Mesendoderm (in vitro differentiated cells): ENCODE data around the gene CDC5L.

Source experiments
- DNase-seq: peaks from one replicate; pipeline ENCODE4 v3.0.0; 2013
- H2AK5ac ChIP-seq: 2 replicates; pipeline ENCODE4 v1.6.1; 2013; ENCODE audit warnings: low read length, inconsistent platforms
- H2BK120ac ChIP-seq: 2 replicates; pipeline ENCODE4 v1.6.1; 2013; ENCODE audit warnings: low read depth, mild to moderate bottlenecking, low read length, moderate library complexity, mixed read lengths
- H2BK15ac ChIP-seq: replicated peaks from 2 replicates; pipeline ENCODE4 v1.6.1; 2013; ENCODE audit warnings: low read depth, mild to moderate bottlenecking, moderate library complexity
- H2BK5ac ChIP-seq: 2 replicates; pipeline ENCODE4 v1.6.1; 2013; ENCODE audit warnings: low read length, inconsistent platforms
- H3K18ac ChIP-seq: 2 replicates; pipeline ENCODE4 v1.6.1; 2013; ENCODE audit warnings: mild to moderate bottlenecking, low read length, mixed read lengths
- H3K23ac ChIP-seq: one replicate; pipeline ENCODE4 v1.6.1; 2013; ENCODE audit warnings: low read length
- H3K27ac ChIP-seq: 2 replicates; pipeline ENCODE4 v1.5.1; 2013; ENCODE audit warnings: low read depth, mild to moderate bottlenecking, inconsistent platforms, low read length, moderate library complexity
- H3K27me3 ChIP-seq: 2 replicates; pipeline ENCODE4 v1.6.1; 2013; ENCODE audit warnings: low read length, control low read depth, mild to moderate bottlenecking, inconsistent platforms; ENCODE audit not compliant: insufficient read depth, poor library complexity
- H3K36me3 ChIP-seq: 2 replicates; pipeline ENCODE4 v1.6.1; 2013; ENCODE audit warnings: low read length, inconsistent platforms; ENCODE audit not compliant: control insufficient read depth, insufficient read depth
- H3K4ac ChIP-seq: one replicate; pipeline ENCODE4 v1.6.1; 2013; ENCODE audit warnings: low read depth, mild to moderate bottlenecking, low read length, moderate library complexity
- H3K4me1 ChIP-seq: 2 replicates; pipeline ENCODE4 v1.6.1; 2013; ENCODE audit warnings: low read depth, low read length, inconsistent platforms; ENCODE audit not compliant: control insufficient read depth
- H3K4me2 ChIP-seq: 2 replicates; pipeline ENCODE4 v1.6.1; 2013; ENCODE audit warnings: low read length
- H3K4me3 ChIP-seq: 2 replicates; pipeline ENCODE4 v1.5.1; 2013; ENCODE audit warnings: mild to moderate bottlenecking, low read length
- H3K56ac ChIP-seq: one replicate; pipeline ENCODE4 v1.6.1; 2013; ENCODE audit warnings: low read length
- H3K79me1 ChIP-seq: 2 replicates; pipeline ENCODE4 v1.6.1; 2013; ENCODE audit warnings: low read length, inconsistent platforms
- H3K79me2 ChIP-seq: 2 replicates; pipeline ENCODE4 v1.6.1; 2013; ENCODE audit warnings: mild to moderate bottlenecking, low read length; ENCODE audit not compliant: control insufficient read depth, insufficient read depth
- H3K9ac ChIP-seq: 2 replicates; pipeline ENCODE4 v1.6.1; 2013; ENCODE audit warnings: low read length, inconsistent platforms
- H4K5ac ChIP-seq: one replicate; pipeline ENCODE4 v1.6.1; 2013; ENCODE audit warnings: low read length
- H4K8ac ChIP-seq: one replicate; pipeline ENCODE4 v1.6.1; 2013; ENCODE audit warnings: low read depth, mild to moderate bottlenecking, control low read depth, low read length, moderate library complexity
- WGBS: extraction: QIAGEN DNeasy Blood & Tissue Kit; methylation state at CpG from one replicate; pipeline ENCODE4 v1.1.7; 2013; ENCODE audit warnings: low lambda C conversion rate, missing lambda C conversion rate; ENCODE audit not compliant: insufficient coverage; ENCODE audit errors: extremely low coverage; 5-methylcytosine and 5-hydroxymethylcytosine counted together
- small RNA-seq: library from polyadenylated mRNA; stranded (forward); fragments of <200 nt; extraction: miRNeasy Mini kit (QIAGEN cat#:217004); gene quantifications from one replicate; pipeline ENCODE3, GENCODE V24; 2013; ENCODE audit not compliant: insufficient read depth

Gene CDC5L

GRCh38 chr6:44496665-44497369 lies 109.3 kb downstream of the CDC5L start:
- no peaks in the 10 kb centered on the region for H3K79me2 ChIP-seq

GRCh38 chr6:44497807-44498206 lies 110.3 kb downstream of the CDC5L start:
- no peak overlapping the region for H4K8ac ChIP-seq
- H3K56ac ChIP-seq: no peak overlapping the region
- no peaks in the 10 kb centered on the region for H3K79me1 ChIP-seq
- H2BK120ac ChIP-seq: no peak overlapping the region
- no peaks in the 10 kb centered on the region for H3K36me3 ChIP-seq
- H3K27ac ChIP-seq: no peak overlapping the region
- H3K4ac ChIP-seq: no peak overlapping the region
- no peak for DNase-seq
- no peaks in the 10 kb centered on the region for H3K79me2 ChIP-seq
- no peak overlapping the region for H2BK5ac ChIP-seq
- H3K4me2 ChIP-seq: no peak overlapping the region
- H3K4me3 ChIP-seq: no peak overlapping the region
- no CpG with 5 or more reads among the region's 5 CpGs for WGBS
- no peak overlapping the region for H3K18ac ChIP-seq
- no peak overlapping the region for H4K5ac ChIP-seq
- no peaks in the 10 kb centered on the region for H3K4me1 ChIP-seq
- H3K9ac ChIP-seq: no peak overlapping the region
- no peaks in the 10 kb centered on the region for H3K27me3 ChIP-seq
- H3K23ac ChIP-seq: no peak overlapping the region
- H2AK5ac ChIP-seq: no peak overlapping the region
- H2BK15ac ChIP-seq: no peak overlapping the region

More at GRCh38 chr6:44496665-44497369, 109.3 kb downstream of the CDC5L start:
- Histone ChIP-seq H4K5ac (no peak overlapping the region), H3K79me1 (no peaks in the 10 kb centered on the region), H2BK5ac (no peak overlapping the region), H3K4me2 (no peak overlapping the region), H2BK120ac (no peak overlapping the region), H2AK5ac (no peak overlapping the region), H3K18ac (no peak overlapping the region), H3K56ac (no peak overlapping the region), H3K9ac (no peak overlapping the region), H3K4me3 (no peak overlapping the region), H3K27me3 (no peaks in the 10 kb centered on the region), H3K36me3 (no peaks in the 10 kb centered on the region), H3K4me1 (no peaks in the 10 kb centered on the region), H2BK15ac (no peak overlapping the region), H3K23ac (no peak overlapping the region), H3K4ac (no peak overlapping the region), H3K27ac (no peak overlapping the region), H4K8ac (no peak overlapping the region)
- no peak for DNase-seq
- WGBS: no CpG with 5 or more reads among the region's 9 CpGs

- H3K56ac ChIP-seq: no peak overlapping the region
- H2BK120ac ChIP-seq: no peak overlapping the region
- no peak overlapping the region for H3K27ac ChIP-seq
- H2BK5ac ChIP-seq: no peak overlapping the region
- H3K27me3 ChIP-seq: no peaks in the 10 kb centered on the region
- no peak overlapping the region for H2AK5ac ChIP-seq
- no peak overlapping the region for H4K5ac ChIP-seq
- no peaks in the 10 kb centered on the region for H3K36me3 ChIP-seq
- no peaks in the 10 kb centered on the region for H3K4me1 ChIP-seq
- WGBS: no CpG with 5 or more reads among the region's 5 CpGs
- H2BK15ac ChIP-seq: no peak overlapping the region
- H3K23ac ChIP-seq: no peak overlapping the region
- no peak overlapping the region for H3K4me2 ChIP-seq
- no peak for DNase-seq
- H3K4me3 ChIP-seq: no peak overlapping the region
- H3K18ac ChIP-seq: no peak overlapping the region
- no peaks in the 10 kb centered on the region for H3K79me1 ChIP-seq
- no peak overlapping the region for H3K4ac ChIP-seq
- H3K9ac ChIP-seq: no peak overlapping the region
- H3K79me2 ChIP-seq: no peaks in the 10 kb centered on the region
- no peak overlapping the region for H4K8ac ChIP-seq
These were observed 110.9 kb downstream of the CDC5L start for GRCh38 chr6:44498436-44498835.

DNA sequence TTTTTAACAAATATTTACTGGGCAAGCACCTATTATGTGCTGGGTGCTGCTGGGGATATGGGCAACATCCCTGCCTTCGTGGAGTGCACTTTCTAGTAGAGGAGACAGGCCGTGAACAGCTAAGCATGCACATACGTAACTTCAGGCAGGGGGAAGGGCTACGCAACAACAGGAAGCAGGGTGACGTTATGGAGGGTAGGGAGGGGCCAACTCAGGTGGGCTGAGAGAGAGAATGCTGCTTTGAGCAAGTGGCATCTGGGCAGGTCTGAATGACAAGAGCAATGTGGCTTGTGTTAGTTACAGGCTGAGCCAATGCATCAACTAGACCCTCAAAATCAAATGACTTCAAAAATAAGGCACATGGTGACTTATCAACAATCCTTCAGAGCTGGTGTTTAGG lies 112.1 kb downstream of the CDC5L start:
- Histone ChIP-seq H3K79me2 (no peaks in the 10 kb centered on the region), H2BK5ac (no peak overlapping the region)
- WGBS: no CpG with 5 or more reads among the region's 5 CpGs

More for the DNA sequence above, 112.1 kb downstream of the CDC5L start:
- Histone ChIP-seq H3K9ac (no peak overlapping the region), H3K18ac (no peak overlapping the region), H3K23ac (no peak overlapping the region), H2AK5ac (no peak overlapping the region), H4K8ac (no peak overlapping the region), H4K5ac (no peak overlapping the region), H3K36me3 (no peaks in the 10 kb centered on the region), H3K4me3 (no peak overlapping the region), H3K27me3 (no peaks in the 10 kb centered on the region), H3K4me1 (no peaks in the 10 kb centered on the region), H3K56ac (no peak overlapping the region), H3K4ac (no peak overlapping the region), H3K4me2 (no peak overlapping the region), H3K27ac (no peak overlapping the region), H2BK120ac (no peak overlapping the region), H3K79me1 (no peaks in the 10 kb centered on the region), H2BK15ac (no peak overlapping the region)
- no peak for DNase-seq

Small RNA genes lying within 50 kb of the gene (small RNA-seq; reads per million reads assigned to genes)
- gene MIR4642: 1.3 reads per million
